Activated naive CD4-positive, alpha-beta T cell treated with anti-CD3 and anti-CD28 coated beads, Interleukin-2, amount 50 U/mL, for 72 hours (primary cell): ENCODE results near the gene USH2A. TPM values are rescaled to one million over a fixed set of nuclear protein-coding genes. Genes with fewer than 3 reads are reported as not detected.

Experiments used
- ATAC-seq, 2 donors: fragments of 150-1000 bp; cut with Tn5 transposase; 2 replicates each; pipeline ENCODE4 v1.10.0; 2021; ENCODE audit warnings: mild to moderate bottlenecking in 2 of 2, moderate library complexity in 2 of 2
- DNase-seq, 2 donors: peaks; one replicate each; pipeline ENCODE4 v3.0.0; 2021 to 2022; ENCODE audit warnings: low spot score in 2 of 2
- H3K27ac Mint-ChIP-seq, 2 donors: one replicate each; pipeline ENCODE4 v1.8.0; 2022; ENCODE audit warnings: mild to moderate bottlenecking in 2 of 2, mixed read lengths in 2 of 2
- H3K36me3 Mint-ChIP-seq, 2 donors: one replicate each; pipeline ENCODE4 v1.8.0; 2022; ENCODE audit warnings: mixed read lengths in 2 of 2
- H3K9me3 Mint-ChIP-seq, 2 donors: one replicate each; pipeline ENCODE4 v1.8.0; 2022; ENCODE audit warnings: mixed read lengths in 2 of 2
- total RNA-seq, 2 donors: library from RNA; stranded (reverse); gene quantifications; one replicate each; pipeline ENCODE4 v1.2.3, GENCODE V29; 2022

Gene USH2A
- total RNA-seq, 2 donors from 2014 or later = not detected

DNA sequence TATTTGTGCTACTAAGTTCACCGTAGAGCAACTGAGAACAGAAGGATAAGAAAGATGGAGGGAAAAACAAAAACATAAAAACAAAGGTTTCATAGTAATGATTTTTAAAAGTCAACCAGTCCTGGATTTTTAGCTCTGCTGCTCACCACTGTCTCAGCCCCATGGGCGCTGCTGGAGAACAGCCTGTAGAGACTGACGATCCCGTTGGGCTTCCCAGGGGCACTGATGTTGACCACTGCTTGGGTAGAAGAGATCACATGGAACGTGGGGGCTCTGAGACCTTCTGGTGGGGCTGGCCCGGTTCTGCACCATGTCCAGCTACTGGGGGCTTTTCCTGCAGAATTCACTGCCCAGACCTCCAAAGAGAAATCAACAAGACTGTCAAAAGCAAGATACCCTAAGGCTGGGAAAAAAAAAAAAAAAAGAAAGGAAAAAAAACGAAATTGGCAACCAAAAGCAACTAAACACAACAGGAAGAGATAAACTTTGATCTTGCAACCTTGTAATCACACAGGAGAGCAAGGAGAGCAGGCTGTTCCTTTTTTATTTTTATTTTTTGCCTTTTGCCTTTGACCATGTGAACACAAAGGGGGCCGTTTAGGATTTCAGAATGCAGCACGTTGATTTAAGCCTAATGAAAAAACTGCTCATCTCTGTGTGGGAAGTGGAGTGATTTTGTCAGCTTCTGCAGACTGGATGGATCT lies 772.6 kb downstream of the USH2A start:
- no peak for ATAC-seq
- Mint-ChIP-seq H3K9me3 (peaks cover 0 to 4% of the 10 kb centered on the region in 2 donors), H3K27ac (no peak overlapping the region), H3K36me3 (no peaks in the 10 kb centered on the region)
- DNase-seq = no peak

DNA sequence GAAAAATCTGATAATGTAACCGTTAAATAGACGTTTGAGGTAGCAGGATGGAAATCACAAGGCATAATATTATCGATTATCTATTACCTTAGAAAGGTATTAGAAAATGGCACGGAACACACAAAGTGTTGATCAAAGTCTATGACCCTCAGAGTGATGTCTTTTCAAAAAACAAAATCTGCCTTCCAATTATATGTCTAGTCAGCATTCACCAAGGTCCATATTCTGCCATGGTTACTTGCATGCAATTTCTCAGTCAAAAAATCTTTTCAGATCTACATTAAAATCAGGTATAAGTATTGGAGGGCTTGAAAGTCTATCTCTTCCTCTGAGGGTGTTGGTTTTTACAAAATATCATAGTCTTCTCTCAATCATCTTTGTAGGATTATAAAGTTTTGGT lies 774.3 kb downstream of the USH2A start:
- no peak for DNase-seq
- Mint-ChIP-seq H3K9me3 (peaks cover 0 to 4% of the 10 kb centered on the region in 2 donors), H3K36me3 (no peaks in the 10 kb centered on the region), H3K27ac (no peak overlapping the region)
- ATAC-seq = no peak

DNA sequence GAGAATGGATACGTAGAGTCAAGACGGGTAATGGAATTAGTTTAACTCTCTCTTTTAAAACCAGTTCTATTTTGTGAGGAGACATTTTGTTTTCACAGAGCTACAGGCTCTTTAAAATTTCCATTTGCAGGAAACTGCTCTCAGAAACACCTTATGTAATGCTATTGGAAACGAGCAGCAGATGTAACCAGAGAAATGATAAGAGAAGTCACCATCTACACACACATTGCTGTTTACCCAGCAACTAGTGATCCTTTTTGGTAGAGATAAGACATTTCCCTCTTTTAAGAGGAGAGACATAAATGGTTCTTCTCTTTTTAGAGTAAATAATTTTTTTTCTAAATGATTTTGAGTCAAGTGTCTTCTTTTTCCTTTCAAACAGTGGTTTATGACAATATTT lies 775.5 kb downstream of the USH2A start:
- peaks cover 0 to 4% of the 10 kb centered on the region in 2 donors for H3K9me3 Mint-ChIP-seq
- no peak overlapping the region for H3K27ac Mint-ChIP-seq
- no peaks in the 10 kb centered on the region for H3K36me3 Mint-ChIP-seq
- no peak for DNase-seq
- ATAC-seq = no peak

DNA sequence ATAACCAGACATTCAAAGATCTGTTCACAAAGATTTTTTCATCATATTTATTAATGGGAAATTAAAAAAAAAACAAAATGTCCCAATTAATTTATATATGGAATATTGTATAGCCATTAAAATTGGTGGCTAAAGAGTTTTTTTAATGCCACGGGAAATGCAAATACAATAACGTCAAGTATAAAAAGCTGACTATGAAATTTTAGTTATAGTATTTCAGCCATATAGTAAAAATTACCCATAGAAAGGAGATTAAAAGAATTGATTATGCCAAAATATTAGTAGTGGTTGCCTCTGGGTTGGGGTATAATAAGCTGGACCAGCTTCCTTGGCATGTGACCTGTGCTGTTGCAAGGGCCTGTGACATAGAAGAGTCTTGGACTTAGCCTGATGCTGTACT lies 777.4 kb downstream of the USH2A start:
- H3K27ac Mint-ChIP-seq = no peak overlapping the region
- no peak for ATAC-seq
- DNase-seq = no peak
- H3K36me3 Mint-ChIP-seq = no peaks in the 10 kb centered on the region
- H3K9me3 Mint-ChIP-seq = peaks cover 0 to 4% of the 10 kb centered on the region in 2 donors

DNA sequence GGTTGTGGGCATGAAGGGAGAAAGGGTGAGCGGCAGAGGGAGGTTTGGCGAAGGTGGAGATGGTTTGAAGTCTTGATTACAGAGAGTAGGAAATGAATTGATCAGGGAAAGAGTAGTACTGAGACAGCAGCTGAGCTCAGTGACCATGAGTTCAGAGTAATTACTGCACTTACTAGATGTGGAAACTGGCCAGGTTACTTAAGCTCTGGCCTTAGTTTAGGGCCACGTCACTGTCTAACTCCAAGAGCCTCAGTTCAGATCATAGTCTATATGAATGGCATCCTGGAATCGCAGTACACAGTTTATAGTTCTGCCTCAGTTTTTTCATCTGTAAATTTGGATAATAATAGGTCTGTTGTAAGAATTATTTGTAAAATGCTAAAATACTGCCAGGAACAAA lies 778.1 kb downstream of the USH2A start:
- peaks cover 0 to 4% of the 10 kb centered on the region in 2 donors for H3K9me3 Mint-ChIP-seq
- DNase-seq (no peak), ATAC-seq (no peak)
- no peak overlapping the region for H3K27ac Mint-ChIP-seq
- no peaks in the 10 kb centered on the region for H3K36me3 Mint-ChIP-seq

DNA sequence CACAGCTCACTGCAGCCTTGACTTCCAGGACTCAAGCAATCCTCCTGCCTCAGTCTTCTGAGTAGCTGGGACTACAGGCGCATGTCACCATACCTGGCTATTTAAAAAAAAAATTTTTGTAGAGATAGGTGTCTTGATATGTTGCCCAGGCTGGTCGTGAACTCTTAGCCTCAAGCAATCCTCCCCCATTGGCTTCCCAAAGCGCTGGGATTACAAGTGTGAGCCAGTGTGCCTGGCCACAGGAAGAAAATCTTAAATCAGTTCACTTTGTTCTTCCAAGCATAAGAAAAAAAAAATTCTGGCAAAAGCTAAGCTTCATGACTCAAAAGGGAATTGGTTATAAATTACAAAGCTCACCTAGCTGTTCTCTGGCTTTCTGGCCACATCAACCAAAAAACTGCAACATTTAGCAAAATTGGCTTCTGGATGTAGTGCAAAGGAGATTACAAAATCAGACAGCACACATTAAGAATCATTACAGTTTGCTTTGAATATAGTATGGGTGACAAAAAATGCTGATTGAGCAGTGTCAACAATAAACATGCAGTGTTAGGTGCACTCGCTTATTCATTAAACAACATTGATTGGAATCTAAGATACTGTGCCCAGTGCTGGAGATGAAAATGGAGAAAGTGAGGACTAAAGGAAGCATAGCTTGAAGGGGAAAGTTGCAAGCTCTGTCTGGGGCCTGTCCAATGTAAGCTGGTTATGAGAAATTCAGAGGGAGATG lies 779.5 kb downstream of the USH2A start:
- Mint-ChIP-seq H3K27ac (no peak overlapping the region), H3K9me3 (peaks cover 0 to 4% of the 10 kb centered on the region in 2 donors), H3K36me3 (no peaks in the 10 kb centered on the region)
- DNase-seq (no peak), ATAC-seq (no peak)

DNA sequence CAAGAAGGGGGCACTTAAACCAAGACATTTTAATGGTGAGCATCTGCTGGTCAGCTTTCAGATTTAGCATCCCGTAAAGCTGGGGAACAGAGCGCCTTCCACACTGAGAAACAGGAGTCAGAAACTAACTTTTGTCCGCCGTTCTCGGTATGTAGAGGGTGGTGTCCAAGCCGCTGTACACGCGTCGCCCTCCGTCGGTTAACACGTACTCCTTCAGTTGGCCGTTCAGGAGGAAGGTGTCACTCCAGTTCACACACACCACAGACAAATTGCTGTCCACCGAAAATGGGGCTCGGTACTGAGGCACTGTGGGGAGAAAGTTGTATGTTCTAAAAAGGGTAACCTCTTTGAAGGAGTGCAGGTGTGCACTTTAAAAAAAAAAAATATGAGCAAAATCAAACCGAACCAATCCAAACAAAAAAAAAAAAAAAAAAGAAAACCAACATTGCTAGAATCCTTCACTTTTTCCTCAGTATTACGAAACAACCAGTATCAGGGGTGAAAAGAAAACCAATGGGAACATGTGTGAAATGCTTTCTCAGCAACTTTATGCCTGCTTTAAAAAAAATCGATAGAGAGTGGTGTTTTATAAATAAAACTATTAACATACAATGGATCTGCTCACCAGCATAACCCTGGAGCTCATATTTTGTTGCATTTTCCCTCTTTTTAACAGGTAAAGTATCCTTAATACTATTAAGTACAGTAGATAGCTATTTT lies 782.7 kb downstream of the USH2A start:
- ATAC-seq (no peak), DNase-seq (no peak)
- no peaks in the 10 kb centered on the region for H3K36me3 Mint-ChIP-seq
- no peaks in the 10 kb centered on the region for H3K9me3 Mint-ChIP-seq
- H3K27ac Mint-ChIP-seq = no peak overlapping the region

DNA sequence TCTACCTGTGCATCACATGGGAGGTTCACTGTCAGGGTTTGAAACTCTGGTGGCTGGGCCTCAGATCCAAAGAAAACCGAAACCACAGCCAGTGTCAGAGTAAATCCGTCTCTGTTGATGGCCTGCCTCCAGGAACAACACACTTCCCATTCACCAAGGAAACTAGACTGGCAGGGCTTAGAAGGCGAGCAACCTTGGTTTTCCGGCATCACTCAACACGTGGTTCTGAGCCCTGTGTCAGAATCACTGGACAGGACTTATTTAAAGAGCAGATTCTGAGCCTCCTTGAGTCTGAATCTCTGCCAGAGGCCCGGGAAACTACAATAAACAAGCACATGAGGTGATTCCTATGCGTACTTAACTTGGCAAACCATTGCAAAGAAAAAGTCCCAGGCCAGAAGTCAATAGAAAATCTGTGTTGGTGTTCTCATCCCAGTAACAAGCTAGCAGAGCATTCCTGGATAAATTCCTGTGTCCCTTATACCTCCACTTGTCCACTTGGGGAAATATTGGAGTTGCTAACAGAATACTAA lies 786.1 kb downstream of the USH2A start:
- no peaks in the 10 kb centered on the region for H3K36me3 Mint-ChIP-seq
- no peak overlapping the region for H3K27ac Mint-ChIP-seq
- ATAC-seq = no peak
- H3K9me3 Mint-ChIP-seq = no peaks in the 10 kb centered on the region
- DNase-seq = no peak

DNA sequence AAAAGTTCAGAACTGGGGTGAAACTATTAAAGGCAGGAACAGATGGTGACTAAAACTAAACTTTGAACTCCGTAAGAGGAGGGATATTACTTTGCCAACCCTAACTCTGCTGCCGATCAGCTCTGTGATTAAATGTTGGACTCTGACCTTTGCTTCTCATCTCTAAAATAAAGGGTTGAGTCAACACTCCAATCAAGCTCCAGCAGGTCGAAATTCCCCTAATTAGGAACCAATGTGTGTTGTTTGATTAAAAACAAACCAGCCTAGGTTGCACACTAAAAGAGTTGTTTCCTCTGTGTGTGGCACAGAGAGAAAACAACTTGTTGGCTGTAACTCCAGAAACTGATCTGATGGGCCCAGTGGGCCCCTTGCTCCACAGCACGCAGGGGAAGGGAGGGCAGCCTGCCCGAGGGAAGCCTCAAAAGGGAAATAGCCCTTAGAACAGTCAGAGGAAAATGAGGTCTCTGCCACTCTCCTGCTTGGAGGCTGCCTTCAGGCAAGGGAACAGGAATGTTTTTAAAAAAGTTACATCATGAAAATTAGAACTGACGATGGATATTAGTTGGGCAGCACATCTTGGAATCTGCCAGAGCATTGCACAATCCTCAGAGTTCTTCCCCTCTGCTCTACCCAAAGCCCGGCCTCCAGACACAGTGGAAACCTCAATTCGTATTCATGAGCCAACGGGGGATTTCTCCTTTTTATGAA lies 786.8 kb downstream of the USH2A start:
- H3K36me3 Mint-ChIP-seq = no peaks in the 10 kb centered on the region
- ATAC-seq = no peak
- no peaks in the 10 kb centered on the region for H3K9me3 Mint-ChIP-seq
- H3K27ac Mint-ChIP-seq = no peak overlapping the region
- no peak for DNase-seq

DNA sequence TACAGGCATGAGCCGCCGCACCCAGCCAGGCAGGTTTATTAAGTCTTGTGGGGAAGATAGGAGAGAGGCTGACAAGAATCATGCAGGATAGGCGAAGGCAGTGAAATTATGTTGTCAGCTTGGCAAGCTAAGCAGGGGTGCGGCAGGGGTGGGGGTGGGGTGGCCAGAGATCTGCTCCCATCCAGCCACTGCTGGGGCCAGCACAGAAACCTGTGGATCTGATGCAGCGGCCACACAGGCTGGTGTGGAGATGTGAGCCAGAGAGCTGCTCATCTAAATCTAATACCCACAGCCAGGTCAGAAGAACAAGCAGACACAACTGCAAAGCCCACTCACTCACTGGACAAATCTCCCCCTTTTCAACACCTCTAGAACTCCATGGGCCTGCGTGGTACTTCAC lies 787.4 kb downstream of the USH2A start:
- ATAC-seq (no peak), DNase-seq (no peak)
- no peaks in the 10 kb centered on the region for H3K9me3 Mint-ChIP-seq
- no peak overlapping the region for H3K27ac Mint-ChIP-seq
- no peaks in the 10 kb centered on the region for H3K36me3 Mint-ChIP-seq

DNA sequence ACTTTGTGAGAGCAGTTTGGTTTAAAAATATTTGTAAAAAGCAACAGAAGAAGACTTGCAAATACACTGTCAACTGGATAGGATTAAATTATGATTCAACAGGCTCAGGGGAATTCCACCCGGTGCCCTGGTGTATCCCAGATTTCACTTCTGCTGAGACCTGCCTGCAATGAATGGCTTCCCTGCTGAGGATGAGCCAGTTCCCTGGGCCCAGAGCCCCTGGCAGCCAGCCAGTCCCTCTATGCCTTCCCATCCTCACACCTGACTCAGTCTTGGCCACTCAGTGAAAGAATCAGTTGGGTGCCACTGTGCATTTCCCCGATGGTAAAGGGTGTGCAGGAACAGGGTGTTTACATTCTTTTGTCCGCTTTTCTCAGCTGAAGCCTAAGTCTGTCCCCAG lies 791.8 kb downstream of the USH2A start:
- no peak for DNase-seq
- Mint-ChIP-seq H3K27ac (no peak overlapping the region), H3K36me3 (no peaks in the 10 kb centered on the region), H3K9me3 (no peaks in the 10 kb centered on the region)
- ATAC-seq = no peak

DNA sequence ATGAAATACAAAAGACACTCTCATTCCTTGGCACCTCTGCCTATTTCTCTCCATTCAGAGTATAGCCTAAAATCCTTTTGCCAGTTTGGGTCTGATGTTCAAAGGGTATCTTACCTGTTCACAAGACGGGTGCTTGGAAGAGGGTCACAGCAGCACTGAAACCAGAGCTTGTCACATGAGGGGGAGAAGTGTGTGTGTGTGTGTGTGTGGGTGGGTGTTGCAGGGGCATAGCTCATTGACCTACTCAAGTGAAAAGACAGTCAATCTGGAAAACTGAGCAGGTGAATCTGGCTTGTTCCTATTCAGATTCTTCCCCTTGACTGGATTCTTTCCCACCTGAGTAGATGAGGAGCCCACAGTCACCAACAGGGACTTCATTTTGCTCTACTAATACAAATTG lies 792.2 kb downstream of the USH2A start:
- no peaks in the 10 kb centered on the region for H3K36me3 Mint-ChIP-seq
- no peak overlapping the region for H3K27ac Mint-ChIP-seq
- no peak for DNase-seq
- no peaks in the 10 kb centered on the region for H3K9me3 Mint-ChIP-seq
- no peak for ATAC-seq

DNA sequence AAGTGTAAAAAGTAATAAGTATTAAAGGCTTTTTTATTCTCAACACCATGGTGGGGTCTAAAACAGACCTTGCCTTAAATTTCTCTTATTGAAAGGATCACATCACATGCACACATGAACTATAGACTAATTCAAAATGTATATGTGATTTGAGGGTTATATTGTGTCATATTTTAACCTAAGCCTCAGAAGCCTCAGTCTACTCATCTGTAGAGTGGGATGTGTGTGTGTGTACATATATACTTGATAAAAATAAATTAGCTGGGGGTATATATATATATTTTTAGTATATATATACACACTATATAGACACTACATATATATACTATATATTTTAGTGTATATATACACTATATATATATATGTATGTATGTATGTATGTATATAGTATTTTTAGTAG lies 797.3 kb downstream of the USH2A start:
- no peak for ATAC-seq
- H3K9me3 Mint-ChIP-seq = no peaks in the 10 kb centered on the region

DNA sequence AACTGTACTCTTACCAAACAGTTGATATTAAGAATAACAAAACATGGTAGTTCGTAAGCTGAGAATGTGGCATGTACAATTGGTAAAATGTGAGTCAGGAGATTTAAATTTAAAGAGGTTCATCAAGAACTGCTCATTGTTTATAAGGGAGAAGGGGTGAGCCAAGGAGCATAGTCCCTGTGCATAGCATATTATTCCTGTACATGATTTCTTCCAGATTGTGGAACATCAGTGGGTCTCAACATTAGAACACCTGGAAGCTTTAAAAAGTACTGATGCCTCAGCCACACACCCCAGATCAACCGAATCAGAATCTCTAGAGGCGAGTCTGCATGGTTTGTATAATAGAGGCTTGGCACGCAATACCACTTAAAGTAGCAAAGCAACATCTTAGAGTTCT lies 800.1 kb downstream of the USH2A start:
- Mint-ChIP-seq H3K9me3 (no peaks in the 10 kb centered on the region), H3K27ac (no peak overlapping the region), H3K36me3 (peaks cover 4 to 5% of the 10 kb centered on the region in 2 donors)
- DNase-seq = no peak
- ATAC-seq = no peak

More for the DNA sequence above, 797.3 kb downstream of the USH2A start:
- no peak for DNase-seq
- peaks cover 0 to 2% of the 10 kb centered on the region in 2 donors for H3K36me3 Mint-ChIP-seq
- no peak overlapping the region for H3K27ac Mint-ChIP-seq

DNA sequence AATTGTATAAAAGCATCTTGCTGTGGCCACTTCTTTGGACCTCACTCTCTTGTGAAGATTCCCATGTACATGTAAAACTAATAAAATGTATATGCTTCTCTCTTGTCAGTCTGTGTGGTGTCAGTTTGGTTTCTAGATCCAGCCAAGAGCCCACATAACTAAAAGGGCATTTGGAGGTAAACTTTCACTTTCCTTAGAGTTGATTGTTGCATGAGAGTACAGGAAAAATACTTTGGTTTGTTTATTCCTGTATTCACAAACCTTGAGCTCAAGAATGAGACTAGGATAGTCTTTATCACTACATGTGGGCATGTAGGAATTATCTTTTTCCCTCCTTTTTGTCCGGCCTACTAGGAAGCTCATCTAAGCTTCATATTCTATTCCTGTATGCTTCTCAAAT lies 805.3 kb downstream of the USH2A start:
- Mint-ChIP-seq H3K36me3 (peaks cover 4 to 11% of the 10 kb centered on the region in 2 donors), H3K27ac (no peak overlapping the region), H3K9me3 (no peaks in the 10 kb centered on the region)
- no peak for ATAC-seq
- DNase-seq = no peak

DNA sequence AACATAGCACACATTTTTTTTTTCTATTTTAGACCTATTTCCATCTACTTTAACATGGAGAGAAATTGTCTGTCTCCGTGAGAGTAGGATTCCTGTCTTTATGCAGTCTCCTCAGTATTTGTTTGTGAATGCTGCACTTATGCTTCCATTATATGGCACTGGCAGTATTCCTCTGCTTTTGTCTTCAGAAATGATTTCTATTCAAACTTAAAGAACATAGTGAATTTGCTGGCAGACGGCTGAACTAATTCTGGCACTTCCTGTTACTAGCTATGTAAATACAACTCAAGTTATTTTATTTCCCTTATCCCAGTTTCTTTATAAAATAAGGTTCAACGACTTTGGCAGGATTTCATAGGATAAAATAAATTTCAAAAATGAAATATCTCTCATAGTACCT lies 810.9 kb downstream of the USH2A start:
- ATAC-seq = no peak
- H3K36me3 Mint-ChIP-seq = peaks cover 0 to 7% of the 10 kb centered on the region in 2 donors
- H3K9me3 Mint-ChIP-seq = no peaks in the 10 kb centered on the region
- DNase-seq = no peak
- no peak overlapping the region for H3K27ac Mint-ChIP-seq

DNA sequence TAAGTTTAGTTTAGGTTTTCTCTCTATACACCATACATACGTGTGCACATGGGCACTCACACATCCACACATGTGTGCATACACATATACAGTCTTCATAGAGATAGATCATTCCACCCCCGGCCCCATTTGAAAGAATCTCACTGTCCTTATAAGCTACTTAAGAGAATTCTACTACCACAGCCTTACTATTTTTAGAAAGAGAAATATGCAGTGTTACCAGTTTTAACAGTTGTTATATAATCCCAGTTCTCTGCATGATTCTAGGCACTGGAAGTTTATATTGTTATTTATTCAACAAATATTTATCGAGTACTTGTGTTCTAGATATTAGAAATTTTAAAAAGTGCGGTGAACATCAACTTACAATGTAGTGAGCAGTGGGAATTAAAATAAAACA lies 814.6 kb downstream of the USH2A start:
- Mint-ChIP-seq H3K36me3 (peaks cover 0 to 5% of the 10 kb centered on the region in 2 donors), H3K27ac (no peak overlapping the region), H3K9me3 (no peaks in the 10 kb centered on the region)
- ATAC-seq (no peak), DNase-seq (no peak)
